Peyer's patch (tissue), 4 donors: ENCODE measurements around the gene CCDC167. TPM values are rescaled to one million over a fixed set of nuclear protein-coding genes. Genes with fewer than 3 reads are reported as not detected.
A peak's percentile ranks its signal among the peaks of the same experiment; 100 is the strongest.
"Not testable (repeated sequence)": the region's sequence is repeated elsewhere in the genome, so short reads cannot be mapped to it uniquely, and the experiment has no call there.

Experiments used
- DNase-seq, 3 donors: peaks; one replicate each; pipeline ENCODE4 v3.0.0-alpha.2; 2017 to 2019
- H3K27ac ChIP-seq, 4 donors: fragments of 200-600 bp; sonication (generic); one replicate each; pipeline ENCODE4 v1.5.1; 2016 to 2019
- H3K27me3 ChIP-seq, 2 donors: fragments of 200-600 bp; sonication (generic); one replicate each; pipeline ENCODE4 v1.5.1; 2019
- H3K36me3 ChIP-seq, 3 donors: fragments of 200-600 bp; sonication (generic); one replicate each; pipeline ENCODE4 v1.5.1; 2016 to 2019
- H3K4me1 ChIP-seq, 4 donors: fragments of 200-600 bp; sonication (generic); one replicate each; pipeline ENCODE4 v1.5.1; 2016 to 2019
- H3K4me3 ChIP-seq, 4 donors: fragments of 200-600 bp; sonication (generic); 1 replicate in 3 of 4; 2 replicates in 1 of 4; pipeline ENCODE4 v1.5.1; 2016 to 2019; ENCODE audit warnings: mild to moderate bottlenecking in 1 of 4
- H3K9me3 ChIP-seq, 4 donors: fragments of 200-600 bp; sonication (generic); one replicate each; pipeline ENCODE4 v1.5.1; 2016 to 2019; ENCODE audit warnings: mild to moderate bottlenecking in 1 of 4
- POLR2A ChIP-seq, 2 donors: fragments of 450-650 bp; IDR thresholded peaks; one replicate each; pipeline ENCODE4 v1.5.1; 2017; ENCODE audit warnings: antibody characterized with exemption in 2 of 2, mild to moderate bottlenecking in 2 of 2, moderate library complexity in 2 of 2
- total RNA-seq, 4 donors: library from RNA; depleted of rRNA; stranded (reverse); fragments of >200 nt; gene quantifications; one replicate each; pipeline ENCODE4 v1.1.0, GENCODE V29; 2016
- TF ChIP-seq, protein P1 (sequence below), 6 experiments: fragments of 450-650 bp in 4 of 6; fragments of 200-600 bp in 2 of 6; sonication (generic) in 1 of 6; IDR thresholded peaks; one replicate each; pipeline ENCODE4 v1.5.1; 2017 to 2019; ENCODE audit warnings: antibody characterized with exemption in 6 of 6, mild to moderate bottlenecking in 3 of 6, moderate library complexity in 1 of 6

The CCDC167 gene
- total RNA-seq, 4 donors from 2014 or later, result 8.0 to 28.1 (median 19.3) TPM

DNA sequence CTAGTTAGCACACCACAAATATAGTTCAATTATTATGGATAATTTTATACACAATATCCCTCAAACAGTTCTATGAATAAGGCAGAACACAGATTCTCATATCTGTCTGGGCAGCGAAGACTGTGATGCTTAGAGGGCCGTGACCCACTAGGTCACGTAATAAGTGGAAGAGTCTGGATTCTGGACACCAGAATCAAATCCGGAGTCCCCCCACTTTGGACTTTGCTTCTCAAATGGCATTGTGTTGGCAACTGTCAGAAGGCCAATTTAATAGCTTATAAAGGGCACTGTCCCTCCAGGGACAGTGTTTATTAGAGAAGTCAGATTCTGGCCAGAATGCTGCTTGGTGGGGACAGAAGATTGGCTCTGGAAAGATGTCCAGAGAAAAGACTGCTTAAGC lies 6.8 kb upstream of the CCDC167 start:
- Histone ChIP-seq H3K27me3 (no peaks in the 10 kb centered on the region), H3K36me3 (no peaks in the 10 kb centered on the region), H3K4me1 (peaks cover 0 to 6% (median 0%) of the 10 kb centered on the region in 4 donors), H3K27ac (no peak overlapping the region), H3K4me3 (no peak overlapping the region), H3K9me3 (no peaks in the 10 kb centered on the region)
- TF ChIP-seq, protein P1, sequence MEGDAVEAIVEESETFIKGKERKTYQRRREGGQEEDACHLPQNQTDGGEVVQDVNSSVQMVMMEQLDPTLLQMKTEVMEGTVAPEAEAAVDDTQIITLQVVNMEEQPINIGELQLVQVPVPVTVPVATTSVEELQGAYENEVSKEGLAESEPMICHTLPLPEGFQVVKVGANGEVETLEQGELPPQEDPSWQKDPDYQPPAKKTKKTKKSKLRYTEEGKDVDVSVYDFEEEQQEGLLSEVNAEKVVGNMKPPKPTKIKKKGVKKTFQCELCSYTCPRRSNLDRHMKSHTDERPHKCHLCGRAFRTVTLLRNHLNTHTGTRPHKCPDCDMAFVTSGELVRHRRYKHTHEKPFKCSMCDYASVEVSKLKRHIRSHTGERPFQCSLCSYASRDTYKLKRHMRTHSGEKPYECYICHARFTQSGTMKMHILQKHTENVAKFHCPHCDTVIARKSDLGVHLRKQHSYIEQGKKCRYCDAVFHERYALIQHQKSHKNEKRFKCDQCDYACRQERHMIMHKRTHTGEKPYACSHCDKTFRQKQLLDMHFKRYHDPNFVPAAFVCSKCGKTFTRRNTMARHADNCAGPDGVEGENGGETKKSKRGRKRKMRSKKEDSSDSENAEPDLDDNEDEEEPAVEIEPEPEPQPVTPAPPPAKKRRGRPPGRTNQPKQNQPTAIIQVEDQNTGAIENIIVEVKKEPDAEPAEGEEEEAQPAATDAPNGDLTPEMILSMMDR (IDR thresholded peaks at IDR 0.05), result no peak
- TF ChIP-seq POLR2A (IDR thresholded peaks at IDR 0.05), result no peak
- DNase-seq, result no peak

DNA sequence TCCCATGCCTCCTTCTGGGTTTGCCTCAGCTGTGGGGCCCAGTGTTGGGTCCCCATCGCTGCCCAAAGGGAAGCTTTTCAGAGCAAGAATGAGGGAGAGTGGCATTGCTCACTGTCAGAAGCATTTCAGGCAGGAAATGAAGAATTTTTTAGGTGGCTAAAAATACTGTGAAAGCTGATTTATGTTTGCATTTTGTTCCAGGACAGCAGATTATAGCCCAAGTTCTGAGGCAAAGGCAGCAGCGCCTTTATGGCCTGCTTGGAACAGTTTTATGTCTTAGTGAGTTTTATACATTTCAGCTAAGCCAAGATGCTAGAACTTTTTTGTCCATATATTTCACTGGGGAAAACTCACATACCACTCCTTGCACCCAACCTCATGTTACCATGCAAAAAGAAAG lies 4.3 kb upstream of the CCDC167 start:
- DNase-seq, result no peak
- peaks cover 0 to 6% (median 4%) of the 10 kb centered on the region in 4 donors for H3K4me1 ChIP-seq
- no peak overlapping the region for H3K4me3 ChIP-seq
- no peaks in the 10 kb centered on the region for H3K9me3 ChIP-seq
- no peaks in the 10 kb centered on the region for H3K27me3 ChIP-seq
- TF ChIP-seq, protein P1 (IDR thresholded peaks at IDR 0.05), result no peak
- no peak for TF ChIP-seq POLR2A (IDR thresholded peaks at IDR 0.05)
- no peaks in the 10 kb centered on the region for H3K36me3 ChIP-seq
- peak overlapping the region in 3 of 4 donors; percentile 14 to 68 (median 67) for H3K27ac ChIP-seq

DNA sequence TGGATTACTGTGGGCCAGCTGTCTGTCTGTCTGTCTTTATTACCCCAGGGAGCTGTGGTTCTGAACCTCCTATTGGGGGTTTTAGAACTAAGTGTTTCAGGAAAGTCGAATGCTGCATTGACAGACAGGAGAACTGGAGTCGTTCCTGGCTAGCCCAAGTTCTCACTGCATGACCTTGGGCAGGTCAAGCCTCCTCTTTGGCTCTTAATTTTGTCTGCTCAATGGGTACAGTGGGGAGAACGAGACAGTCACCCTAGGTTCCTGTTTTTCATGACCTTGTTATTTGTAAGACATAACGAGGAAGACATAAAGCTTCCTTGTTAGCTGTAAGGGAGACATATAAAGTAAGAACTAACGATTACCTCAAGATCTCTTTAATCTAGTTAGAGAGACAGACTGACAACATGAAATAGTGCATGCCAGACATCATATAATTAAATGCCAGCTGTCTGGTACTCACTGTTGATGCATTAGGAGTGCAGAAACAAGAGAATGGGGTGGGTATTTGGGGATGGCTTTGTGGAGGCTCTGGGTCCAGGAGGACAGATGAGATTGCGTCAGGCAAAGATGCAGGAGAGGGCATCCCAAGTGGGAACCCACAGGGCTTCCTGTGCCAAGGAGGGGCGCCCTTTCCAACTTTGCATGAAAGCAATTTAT lies 3.7 kb upstream of the CCDC167 start:
- no peak for TF ChIP-seq POLR2A (IDR thresholded peaks at IDR 0.05)
- TF ChIP-seq, protein P1 (IDR thresholded peaks at IDR 0.05), result no peak
- DNase-seq, result no peak
- H3K4me1 ChIP-seq, result peaks cover 0 to 6% (median 5%) of the 10 kb centered on the region in 4 donors
- H3K36me3 ChIP-seq, result no peaks in the 10 kb centered on the region
- H3K27me3 ChIP-seq, result no peaks in the 10 kb centered on the region
- no peak overlapping the region for H3K4me3 ChIP-seq
- no peaks in the 10 kb centered on the region for H3K9me3 ChIP-seq
- peak overlapping the region; percentile 18 to 70 (median 68) for H3K27ac ChIP-seq

DNA sequence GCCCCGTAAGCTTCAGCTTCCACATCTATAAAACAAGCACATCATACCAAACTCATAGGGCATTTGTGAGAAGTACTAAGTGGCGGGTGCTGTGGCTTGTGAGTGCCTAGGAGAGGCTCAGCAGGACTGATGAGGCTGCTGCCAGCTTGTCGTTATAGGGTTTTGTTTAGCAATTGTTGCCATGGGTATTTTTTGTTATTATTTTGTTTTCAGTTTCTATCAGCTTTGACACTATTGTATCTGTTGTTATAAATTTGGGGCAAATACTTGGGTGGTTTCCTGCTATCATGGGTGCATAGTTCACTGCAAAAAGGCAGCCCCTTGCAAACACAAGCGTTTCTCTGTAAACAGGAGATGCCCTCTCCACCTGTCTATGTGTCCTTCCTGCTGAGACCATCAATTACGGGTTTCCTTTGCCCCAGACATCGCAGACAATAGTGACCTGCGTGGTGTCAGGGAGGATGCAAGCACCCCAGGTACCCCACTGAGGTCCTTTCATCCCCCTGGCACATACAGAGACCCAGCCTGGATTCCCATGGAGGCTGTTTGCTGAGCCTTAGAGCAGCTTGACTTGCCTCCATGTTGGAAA lies 3.1 kb upstream of the CCDC167 start:
- peak in 1 of 3 donors; percentile 30 for DNase-seq
- no peaks in the 10 kb centered on the region for H3K36me3 ChIP-seq
- H3K9me3 ChIP-seq, result no peaks in the 10 kb centered on the region
- no peaks in the 10 kb centered on the region for H3K27me3 ChIP-seq
- H3K4me1 ChIP-seq, result peaks cover 0 to 6% (median 5%) of the 10 kb centered on the region in 4 donors
- H3K27ac ChIP-seq, result peak overlapping the region; percentile 43 to 70 (median 68)
- no peak for TF ChIP-seq POLR2A (IDR thresholded peaks at IDR 0.05)
- H3K4me3 ChIP-seq, result no peak overlapping the region

DNA sequence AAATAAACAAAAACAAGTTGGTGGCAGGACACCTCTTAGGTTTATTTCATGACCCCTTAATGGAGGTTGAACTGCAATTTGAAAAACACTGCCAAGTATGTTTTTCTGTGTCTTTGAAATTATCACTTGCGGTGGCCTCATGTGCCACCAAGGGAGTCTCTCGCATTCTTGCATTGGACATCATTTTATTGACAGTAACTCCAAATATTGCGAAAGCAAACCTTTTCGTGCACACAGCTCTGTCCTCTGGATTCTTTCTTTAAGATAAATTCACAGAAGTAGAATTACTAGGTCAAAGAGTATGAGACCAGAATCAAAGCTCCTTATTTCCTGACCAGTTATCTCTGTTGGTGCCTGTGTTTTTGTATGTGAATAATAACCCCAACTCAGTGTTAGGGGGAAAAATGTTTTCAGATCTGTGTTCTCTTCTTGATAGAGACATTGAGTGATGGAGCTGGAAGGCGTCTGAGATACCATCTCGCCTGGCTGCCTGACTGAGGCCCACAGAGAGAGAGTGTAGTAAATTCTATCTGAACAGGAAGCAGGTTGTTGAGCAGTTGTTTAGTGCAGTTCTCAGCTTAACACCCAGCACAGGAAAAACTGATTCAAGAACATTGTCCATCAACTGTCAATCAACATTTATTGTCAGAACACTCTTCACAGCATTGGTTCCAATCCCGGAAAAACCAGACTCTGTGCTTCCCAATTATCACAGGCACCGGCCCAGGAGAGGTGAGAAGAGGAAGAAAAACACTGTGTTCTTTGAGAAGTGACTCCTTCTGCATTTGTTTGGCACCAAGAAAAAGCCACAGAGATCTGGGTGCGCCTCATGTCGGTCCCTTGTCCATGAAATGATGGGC lies 2.2 kb upstream of the CCDC167 start:
- peak in 1 of 3 donors; percentile 40 for DNase-seq
- TF ChIP-seq, protein P1 (IDR thresholded peaks at IDR 0.05), result no peak
- no peak for TF ChIP-seq POLR2A (IDR thresholded peaks at IDR 0.05)
- Histone ChIP-seq H3K36me3 (no peaks in the 10 kb centered on the region), H3K4me1 (peaks cover 0 to 6% (median 5%) of the 10 kb centered on the region in 4 donors), H3K27ac (peak overlapping the region; percentile 43 to 70 (median 68)), H3K27me3 (no peaks in the 10 kb centered on the region), H3K4me3 (no peak overlapping the region), H3K9me3 (no peaks in the 10 kb centered on the region)

DNA sequence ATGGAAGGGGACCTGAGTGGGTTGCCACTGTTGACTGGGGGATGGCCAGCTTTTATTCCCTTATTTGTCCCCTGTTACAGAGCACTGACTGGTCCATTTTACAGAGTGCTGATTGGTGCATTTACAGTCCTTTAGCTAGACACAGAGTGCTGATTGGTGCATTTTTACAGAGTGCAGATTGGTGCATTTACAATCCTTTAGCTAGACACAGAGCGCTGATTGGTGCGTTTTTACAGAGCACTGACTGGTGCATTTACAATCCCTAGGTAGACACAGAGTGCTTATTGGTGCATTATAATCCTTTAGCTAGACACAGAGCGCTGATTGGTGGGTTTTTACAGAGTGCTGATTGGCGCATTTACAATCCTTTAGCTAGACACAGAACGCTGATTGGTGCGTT lies 1.2 kb upstream of the CCDC167 start:
- H3K9me3 ChIP-seq, H3K36me3 ChIP-seq, H3K27me3 ChIP-seq: not testable (repeated sequence)

More for the DNA sequence above, 1.2 kb upstream of the CCDC167 start:
- DNase-seq, H3K4me3 ChIP-seq, H3K27ac ChIP-seq, H3K4me1 ChIP-seq: not testable (repeated sequence)
